ENCODE measurements around the gene COL6A1.

The COL6A1 gene

GRCh38 chr21:45981151-45982091 is at the start of gene COL6A1:
Gene COL6A1 (plus strand): TSS chr21:45981770. CDS start chr21:45981851, 81 bp downstream.
- DNase-seq (ENCODE audit: low read depth) = peak; percentile 85

DNA sequence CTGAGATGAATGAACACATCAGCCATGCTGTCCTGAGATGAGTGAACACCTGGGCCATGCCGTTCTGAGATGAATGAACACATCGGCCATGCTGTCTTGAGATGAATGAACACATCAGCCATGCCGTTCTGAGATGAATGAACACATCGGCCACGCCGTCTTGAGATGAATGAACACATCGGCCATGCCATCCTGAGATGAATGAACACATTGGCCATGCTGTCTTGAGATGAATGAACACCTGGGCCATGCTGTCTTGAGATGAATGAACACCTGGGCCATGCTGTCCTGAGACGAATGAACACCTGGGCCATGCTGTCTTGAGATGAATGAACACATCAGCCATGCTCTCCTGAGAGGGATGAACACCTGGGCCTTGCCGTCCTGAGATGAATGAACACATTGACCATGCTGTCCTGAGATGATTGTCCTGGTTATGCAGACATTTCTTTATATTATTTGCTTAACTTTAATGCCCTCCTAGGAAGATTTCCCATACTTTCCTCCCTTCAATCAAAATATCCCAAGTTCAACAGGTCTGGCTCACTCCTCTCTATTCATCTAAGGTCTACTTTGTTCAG is 48.6 kb upstream of the COL6A1 start:
- no peak for DNase-seq (ENCODE audit: low read depth)

- DNase-seq (ENCODE audit: low read depth) = no peak
Measured at GRCh38 chr21:45934085-45934484, 47.5 kb upstream of the COL6A1 start.

- no peak for DNase-seq (ENCODE audit: low read depth)
Measured at GRCh38 chr21:45934554-45934953, 47.0 kb upstream of the COL6A1 start.

- DNase-seq (ENCODE audit: low read depth) = no peak
Measured at GRCh38 chr21:45935628-45936027, 45.9 kb upstream of the COL6A1 start.

DNA sequence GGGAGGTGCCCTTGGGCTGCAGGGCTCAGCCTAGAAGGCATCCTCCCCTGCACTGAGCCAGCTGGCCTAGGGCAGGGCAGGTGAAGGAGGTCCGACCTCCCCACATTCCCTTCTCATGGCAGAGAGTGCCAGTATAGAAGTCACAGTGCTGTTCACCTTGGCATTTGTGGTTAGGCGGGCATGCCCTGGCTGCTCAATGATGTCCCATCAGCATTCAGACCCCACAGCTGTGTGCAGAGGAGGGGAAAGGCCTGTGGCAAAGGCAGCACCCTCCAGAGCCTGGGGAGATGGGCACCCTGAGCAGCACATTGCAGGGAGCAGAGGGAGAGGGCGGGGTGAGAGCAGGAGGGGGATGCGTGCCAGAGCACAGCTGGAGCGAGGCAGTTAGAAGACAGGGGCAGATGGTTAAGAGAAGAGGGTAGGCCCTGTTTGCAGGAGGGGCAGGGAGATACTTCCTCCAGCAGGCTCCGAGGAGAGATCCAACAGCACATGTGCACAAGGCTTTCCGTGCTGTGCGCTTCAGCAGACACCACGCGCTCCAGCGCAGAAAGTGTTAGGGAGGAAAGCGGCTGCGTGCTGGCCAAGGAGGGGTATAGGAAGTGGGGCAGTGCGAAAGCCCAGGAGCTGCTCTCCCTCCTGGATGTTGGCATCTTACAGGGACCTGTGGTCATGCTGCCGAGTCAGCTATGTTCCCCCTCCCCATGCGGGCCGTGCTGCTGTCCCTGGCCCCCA is 43.7 kb upstream of the COL6A1 start:
- DNase-seq (ENCODE audit: low read depth) = no peak

DNA sequence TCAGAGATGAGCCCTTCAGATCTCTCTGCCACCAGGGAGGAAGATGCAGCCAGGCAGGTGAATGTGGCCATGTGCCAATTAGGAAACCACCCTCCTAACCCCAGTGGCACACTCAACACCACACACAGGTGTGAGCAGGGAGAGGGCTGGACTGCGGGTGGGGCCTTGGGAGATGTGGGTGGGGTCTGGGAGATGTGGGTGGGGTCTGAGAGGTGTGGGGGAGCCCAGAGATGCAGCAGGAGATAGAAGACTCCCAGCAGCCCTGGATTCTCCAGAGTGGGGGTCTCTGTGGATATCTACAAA is 43.2 kb upstream of the COL6A1 start:
- no peak for DNase-seq (ENCODE audit: low read depth)

DNA sequence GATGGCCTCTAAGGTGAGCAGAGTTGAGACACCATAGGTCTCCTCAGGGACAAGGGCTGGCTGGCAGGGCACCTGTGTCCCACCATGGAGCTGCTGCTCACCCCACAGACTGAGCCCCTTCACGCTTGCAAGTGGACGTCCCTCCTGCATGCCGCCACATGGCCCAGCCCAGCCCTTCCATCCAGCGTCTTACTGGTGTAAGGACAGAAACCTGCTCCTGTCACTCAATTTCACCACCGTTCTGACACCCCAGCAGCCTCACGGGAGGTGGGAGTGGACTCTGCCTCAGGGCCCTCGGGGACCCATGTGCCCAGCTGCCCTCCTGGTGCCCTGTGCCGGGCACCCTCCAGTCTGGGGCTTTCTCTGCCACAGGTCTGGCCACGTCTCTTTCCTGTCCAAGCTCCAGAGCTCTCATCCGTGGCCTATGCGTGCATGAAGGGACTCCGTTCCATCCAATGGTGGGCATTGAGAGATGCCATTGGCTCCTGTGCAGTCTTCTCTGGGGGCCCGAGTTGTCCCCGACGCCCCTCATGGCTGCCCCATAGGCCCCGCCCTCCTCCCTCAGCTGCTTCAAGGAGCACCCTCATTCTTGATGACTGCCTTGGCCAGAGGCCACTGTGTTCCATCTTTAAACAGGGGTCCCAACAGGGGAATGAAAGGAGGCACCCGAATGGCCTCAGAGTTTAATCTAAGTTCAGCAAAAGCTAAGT is 42.6 kb upstream of the COL6A1 start:
- DNase-seq (ENCODE audit: low read depth) = no peak

DNA sequence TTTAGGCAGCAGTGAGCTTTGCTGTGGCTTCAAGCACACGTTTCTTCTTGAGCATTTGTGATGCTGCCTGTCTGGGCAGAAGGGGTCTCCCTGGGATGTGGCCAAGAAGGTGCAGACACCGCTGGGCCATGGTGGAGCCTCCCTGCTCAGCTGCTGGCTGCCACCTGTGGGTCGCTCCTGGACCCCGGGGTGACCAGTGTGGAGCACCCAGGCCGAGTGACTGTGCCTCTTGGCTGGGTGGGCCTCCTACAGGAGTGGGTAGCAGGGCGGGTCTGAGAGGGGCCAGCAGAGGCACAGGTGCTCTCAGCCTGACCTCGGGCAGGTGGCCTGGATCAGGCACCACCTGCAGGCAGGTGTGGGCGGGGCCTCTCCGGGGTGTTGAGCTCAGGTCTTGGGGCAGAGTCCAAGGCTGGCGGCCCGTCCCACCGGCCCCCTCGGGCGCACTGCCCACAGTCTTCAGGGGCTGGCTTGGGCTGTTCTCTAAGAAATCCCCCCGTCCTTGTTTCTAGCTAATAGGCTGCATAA is 42.0 kb upstream of the COL6A1 start:
- no peak for DNase-seq (ENCODE audit: low read depth)

- no peak for DNase-seq (ENCODE audit: low read depth)
Measured at GRCh38 chr21:45940091-45940490, 41.5 kb upstream of the COL6A1 start.

DNA sequence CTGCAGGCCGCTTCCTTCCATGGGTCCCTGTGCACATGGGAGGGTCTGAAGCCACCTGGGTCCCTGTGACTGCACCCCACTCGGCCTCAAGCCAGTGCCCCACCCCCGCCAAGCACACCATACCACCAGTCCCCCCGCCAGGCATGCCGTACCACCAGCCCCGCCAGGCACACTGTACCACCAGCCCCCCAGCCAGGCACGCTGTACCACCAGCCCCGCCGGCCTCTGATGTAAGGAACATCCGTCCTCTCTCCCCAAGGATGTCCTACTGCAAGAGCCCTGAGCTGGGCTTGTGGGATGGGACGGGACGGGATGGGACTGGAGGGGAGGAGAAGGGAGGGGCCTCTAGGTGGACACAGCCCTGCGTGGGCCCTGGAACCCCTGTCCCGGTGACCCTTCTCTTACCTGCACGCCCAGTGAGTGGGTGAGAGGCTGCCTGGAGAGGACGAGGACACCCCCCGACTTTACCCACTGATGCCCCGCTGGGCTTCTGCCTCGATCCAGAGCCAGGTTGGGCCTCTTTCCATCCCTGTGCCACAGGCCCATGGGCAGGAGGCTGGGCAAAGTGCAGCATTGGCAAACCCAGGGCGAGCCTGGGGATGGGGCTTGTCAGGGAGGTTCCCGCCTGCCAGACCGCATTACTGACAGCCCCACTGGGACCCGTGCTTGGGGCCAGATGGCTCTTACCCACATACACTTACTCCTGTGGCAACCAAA is 40.8 kb upstream of the COL6A1 start:
- no peak for DNase-seq (ENCODE audit: low read depth)

GRCh38 chr21:45941338-45941710 is 40.2 kb upstream of the COL6A1 start:
- no peak for DNase-seq (ENCODE audit: low read depth)

DNA sequence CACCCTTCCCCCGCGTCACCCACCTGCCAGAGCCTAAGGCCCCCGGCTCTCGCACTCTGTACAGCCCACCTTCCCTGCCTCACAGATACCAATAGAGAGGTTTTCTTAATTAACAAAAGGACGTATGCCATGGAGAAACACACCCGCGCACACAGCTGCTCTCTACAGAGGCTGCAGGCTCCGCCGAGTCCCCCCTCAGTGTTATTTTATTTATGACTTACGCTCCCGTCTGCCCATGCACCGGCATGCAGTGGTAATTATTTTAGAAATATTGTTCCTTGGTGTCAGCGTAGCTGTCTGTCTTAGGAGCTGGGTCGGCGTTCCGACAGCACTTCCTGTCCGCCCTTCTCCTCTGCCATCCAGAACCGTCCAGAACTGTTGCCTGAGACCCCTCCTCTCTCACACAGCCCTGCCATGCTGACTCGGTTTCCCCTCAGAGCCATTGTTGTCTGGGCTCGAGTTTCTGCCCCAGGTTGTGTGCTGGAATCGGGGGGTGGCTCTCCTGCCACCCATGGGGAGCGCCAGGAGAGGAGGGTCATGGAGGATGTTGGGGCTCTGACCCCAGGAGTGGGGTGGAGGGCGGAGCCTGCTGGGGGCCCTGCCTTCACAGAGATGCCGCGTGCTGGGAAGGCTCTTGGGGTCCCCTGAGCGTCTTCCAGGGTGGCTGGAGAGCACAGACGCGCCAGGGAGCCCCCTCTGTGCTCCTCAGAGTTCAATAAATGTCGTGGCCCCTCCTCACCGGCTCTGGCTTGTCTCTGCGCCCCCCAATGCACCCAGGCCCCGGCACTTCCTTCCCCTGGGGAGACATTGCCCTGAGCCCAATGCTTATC is 39.6 kb upstream of the COL6A1 start:
- DNase-seq (ENCODE audit: low read depth) = no peak

DNA sequence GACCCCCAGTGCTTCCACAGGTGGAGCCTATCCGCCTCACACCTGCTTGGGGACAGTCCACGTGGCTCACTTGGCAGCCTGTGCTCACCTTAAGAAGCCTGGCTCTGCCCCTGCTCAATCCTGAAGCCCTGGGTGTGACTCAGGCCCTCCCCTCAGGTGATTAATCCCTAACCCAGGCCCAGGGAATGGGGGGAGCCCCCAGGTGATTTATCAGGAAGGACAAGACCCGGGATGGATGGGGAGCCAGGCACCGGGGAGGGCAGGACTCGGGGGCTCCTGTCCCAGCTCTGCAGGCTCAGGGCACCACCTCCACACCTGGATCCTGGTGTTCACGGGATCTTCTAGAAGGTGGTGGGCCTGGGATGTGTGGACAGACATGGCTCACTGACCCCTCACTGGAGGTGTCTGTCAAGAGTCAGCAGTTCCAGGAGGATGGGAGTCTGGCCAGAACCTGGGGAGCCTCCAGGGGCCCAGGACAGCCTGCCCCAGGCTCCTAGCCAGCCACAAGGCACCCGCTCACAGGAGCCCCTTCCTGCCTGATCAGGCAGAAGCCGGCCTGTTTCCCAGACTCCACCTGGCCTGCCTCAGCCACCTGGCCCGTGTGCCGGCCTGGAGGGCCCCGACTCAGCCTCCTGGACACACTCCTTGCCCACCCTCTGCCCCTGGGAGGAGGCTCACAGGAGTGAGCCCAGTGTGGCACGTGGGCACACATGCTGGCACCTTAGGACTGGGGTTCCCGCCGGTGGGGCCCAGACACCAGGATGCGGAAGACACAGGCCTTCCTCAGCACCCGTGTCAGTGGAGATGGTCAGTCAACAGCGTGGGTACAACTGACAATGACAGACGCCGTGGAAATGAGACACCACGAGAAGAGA is 38.6 kb upstream of the COL6A1 start:
- no peak for DNase-seq (ENCODE audit: low read depth)

DNA sequence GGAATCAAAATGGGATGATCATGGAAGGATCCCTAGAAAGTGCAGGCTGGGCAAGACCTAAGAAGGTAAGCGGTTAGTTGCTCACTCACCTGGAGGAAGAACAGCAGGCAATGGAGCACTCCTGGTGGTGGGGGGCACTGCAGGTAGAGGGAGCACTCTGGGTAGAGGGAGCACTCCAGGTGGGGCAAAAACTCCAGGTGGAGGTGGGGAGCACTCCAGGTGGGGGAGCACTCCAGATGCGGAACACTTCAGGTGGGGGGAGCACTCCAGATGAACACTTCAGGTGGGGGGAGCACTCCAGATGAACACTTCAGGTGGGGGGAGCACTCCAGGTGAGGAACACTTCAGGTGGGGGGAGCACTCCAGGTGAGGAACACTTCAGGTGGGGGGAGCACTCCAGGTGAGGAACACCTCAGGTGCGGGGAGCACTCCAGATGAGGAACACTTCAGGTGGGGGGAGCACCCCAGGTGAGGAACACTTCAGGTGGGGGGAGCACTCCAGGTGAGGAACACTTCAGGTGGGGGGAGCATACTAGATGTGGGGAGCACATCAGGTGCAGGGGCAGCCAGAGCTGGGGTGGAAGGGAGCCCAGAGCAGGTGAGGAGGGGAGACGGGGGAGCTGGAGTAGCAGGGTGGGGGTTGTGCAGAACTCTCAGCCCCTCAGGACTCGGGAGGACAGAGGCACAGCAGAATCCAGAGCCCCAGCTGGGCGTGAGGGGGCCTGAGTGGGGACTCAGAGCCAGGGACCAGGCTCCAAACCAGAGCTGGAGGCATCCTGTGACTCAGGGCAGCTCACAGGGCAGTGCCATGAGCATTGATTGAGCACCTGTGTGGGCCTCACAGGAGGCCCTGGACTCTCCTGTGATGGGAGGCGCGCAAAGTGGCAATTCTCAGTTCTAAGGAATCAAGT is 37.7 kb upstream of the COL6A1 start:
- no peak for DNase-seq (ENCODE audit: low read depth)

GRCh38 chr21:45944601-45945000 is 37.0 kb upstream of the COL6A1 start:
- DNase-seq (ENCODE audit: low read depth) = no peak

DNA sequence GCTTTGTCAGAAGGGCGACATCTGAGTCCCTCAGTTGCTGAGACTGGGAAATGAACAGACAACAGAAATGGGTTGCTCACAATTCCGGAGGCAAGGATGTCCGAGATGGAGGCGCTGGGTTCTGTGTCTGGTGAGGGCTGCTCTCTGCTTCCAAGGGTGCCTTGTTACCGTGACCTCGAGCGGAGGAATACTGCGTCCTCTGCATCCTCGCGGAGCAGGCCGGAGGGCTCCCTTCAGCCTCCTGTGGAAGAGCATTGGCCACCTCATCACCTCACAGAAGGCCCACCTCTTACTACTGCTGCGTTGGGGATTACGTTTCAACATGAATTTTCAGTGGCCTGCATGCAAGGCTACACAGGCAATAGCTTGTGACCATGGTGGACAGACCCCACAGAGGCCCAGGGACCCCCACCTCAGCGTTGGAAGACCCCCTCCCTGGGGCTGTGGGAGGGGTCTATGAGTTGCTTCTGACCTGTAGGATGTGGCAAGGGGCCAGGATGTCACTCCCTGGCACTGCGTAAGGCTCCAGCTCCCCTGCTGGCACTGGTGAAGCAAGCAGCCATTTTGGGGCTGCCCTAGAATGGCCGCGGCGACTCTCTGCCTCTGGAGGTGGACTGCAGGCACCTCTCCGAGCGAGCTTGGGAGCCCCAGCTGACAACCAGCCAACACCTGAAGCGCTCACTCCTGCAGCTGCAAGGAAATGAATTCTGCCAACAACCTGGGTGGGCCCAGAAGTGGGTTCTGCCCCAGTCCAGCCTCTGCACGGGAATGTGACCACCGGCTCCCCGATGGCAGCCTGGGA is 36.3 kb upstream of the COL6A1 start:
- no peak for DNase-seq (ENCODE audit: low read depth)

DNA sequence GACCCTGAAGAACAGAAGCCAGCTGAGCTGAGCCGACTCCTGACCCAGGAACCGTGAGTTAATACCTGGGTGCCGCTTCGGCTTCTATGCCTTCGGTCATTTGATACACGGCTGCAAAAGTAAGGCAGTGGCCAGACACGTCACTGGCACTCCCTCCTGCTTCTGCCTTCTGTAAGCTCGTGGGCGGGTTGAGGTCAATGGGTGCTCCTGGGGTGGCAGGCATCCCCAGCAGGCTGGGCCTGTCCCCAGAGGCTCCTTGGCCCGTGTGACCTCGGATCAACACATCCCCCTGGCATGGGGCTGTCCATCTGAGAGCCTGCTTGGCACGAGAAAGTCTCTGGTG is 35.7 kb upstream of the COL6A1 start:
- DNase-seq (ENCODE audit: low read depth) = no peak

Measured in stromal cell of bone marrow (primary cell).